H9 (cell line): ENCODE data around the gene SUMO4. TPM values are rescaled to one million over a fixed set of nuclear protein-coding genes. Genes with fewer than 3 reads are reported as not detected.

ENCODE experiments used
- DNase-seq: peaks from one replicate; pipeline ENCODE4 v3.0.0-alpha.2; 2017
- H2AFZ ChIP-seq: one replicate; pipeline ENCODE4 v1.6.1; 2013; ENCODE audit warnings: mild to moderate bottlenecking, low read length, control low read depth, moderate library complexity
- H2AK5ac ChIP-seq: 2 replicates; pipeline ENCODE4 v1.6.1; 2013; ENCODE audit warnings: low read length, control low read depth, mixed read lengths; ENCODE audit not compliant: insufficient read length
- H2BK120ac ChIP-seq: one replicate; pipeline ENCODE4 v1.6.1; 2013; ENCODE audit warnings: low read depth, mild to moderate bottlenecking, low read length, control low read depth, inconsistent platforms; ENCODE audit not compliant: poor library complexity, severe bottlenecking
- H2BK12ac ChIP-seq: 2 replicates; pipeline ENCODE4 v1.6.1; 2013; ENCODE audit warnings: low read length, control low read depth, mixed read lengths, low read depth; ENCODE audit not compliant: insufficient read length
- H2BK15ac ChIP-seq: 2 replicates; pipeline ENCODE4 v1.6.1; 2013; ENCODE audit warnings: low read depth, low read length, control low read depth
- H2BK20ac ChIP-seq: one replicate; pipeline ENCODE4 v1.6.1; 2013; ENCODE audit warnings: low read depth, mild to moderate bottlenecking, low read length, control low read depth, inconsistent platforms; ENCODE audit not compliant: poor library complexity, severe bottlenecking
- H2BK5ac ChIP-seq: 2 replicates; pipeline ENCODE4 v1.6.1; 2013; ENCODE audit warnings: low read length, control low read depth, mixed read lengths; ENCODE audit not compliant: insufficient read length
- H3K14ac ChIP-seq: 2 replicates; pipeline ENCODE4 v1.6.1; 2013; ENCODE audit warnings: low read length, control low read depth; ENCODE audit not compliant: insufficient read depth
- H3K18ac ChIP-seq: 2 replicates; pipeline ENCODE4 v1.6.1; 2013; ENCODE audit warnings: low read depth, mild to moderate bottlenecking, mixed read lengths, low read length, control low read depth; ENCODE audit not compliant: insufficient read length
- H3K23ac ChIP-seq: 2 replicates; pipeline ENCODE4 v1.6.1; 2013; ENCODE audit warnings: low read length, control low read depth, mixed read lengths, low read depth; ENCODE audit not compliant: insufficient read length
- H3K23me2 ChIP-seq: 2 replicates; pipeline ENCODE4 v1.6.1; 2013; ENCODE audit warnings: low read depth, mild to moderate bottlenecking, mixed read lengths, low read length, control low read depth; ENCODE audit not compliant: insufficient read length, poor library complexity, severe bottlenecking
- H3K27ac ChIP-seq: 2 replicates; pipeline ENCODE4 v1.5.1; 2013; ENCODE audit warnings: low read length, control low read depth, mixed read lengths, low read depth; ENCODE audit not compliant: insufficient read length
- H3K27me3 ChIP-seq: 2 replicates; pipeline ENCODE4 v1.6.1; 2013; ENCODE audit warnings: low read length, control low read depth, inconsistent platforms; ENCODE audit not compliant: insufficient read depth
- H3K4ac ChIP-seq: 2 replicates; pipeline ENCODE4 v1.6.1; 2013; ENCODE audit warnings: low read depth, mild to moderate bottlenecking, control low read depth, inconsistent platforms, low read length, moderate library complexity
- H3K4me1 ChIP-seq: 2 replicates; pipeline ENCODE4 v1.6.1; 2013; ENCODE audit warnings: low read length, control low read depth, inconsistent platforms; ENCODE audit not compliant: insufficient read depth
- H3K4me2 ChIP-seq: 2 replicates; pipeline ENCODE4 v1.6.1; 2013; ENCODE audit warnings: low read length, control low read depth, mixed read lengths; ENCODE audit not compliant: insufficient read length, insufficient read depth
- H3K56ac ChIP-seq: 2 replicates; pipeline ENCODE4 v1.6.1; 2013; ENCODE audit warnings: low read depth, mild to moderate bottlenecking, mixed read lengths, low read length, control low read depth; ENCODE audit not compliant: insufficient read length
- H3K79me1 ChIP-seq: 2 replicates; pipeline ENCODE4 v1.6.1; 2013; ENCODE audit warnings: low read depth, mild to moderate bottlenecking, moderate library complexity, low read length, control low read depth, inconsistent platforms; ENCODE audit not compliant: insufficient read depth, poor library complexity, severe bottlenecking
- H3K79me2 ChIP-seq: 2 replicates; pipeline ENCODE4 v1.6.1; 2013; ENCODE audit warnings: low read length, control low read depth, inconsistent platforms; ENCODE audit not compliant: insufficient read depth
- H3K9ac ChIP-seq: 2 replicates; pipeline ENCODE4 v1.6.1; 2013; ENCODE audit warnings: low read length, control low read depth, mixed read lengths; ENCODE audit not compliant: insufficient read length; ENCODE audit errors: extremely low read depth
- H3K9me3 ChIP-seq: one replicate; pipeline ENCODE4 v1.6.1; 2013; ENCODE audit warnings: low read depth, low read length, inconsistent platforms; ENCODE audit not compliant: control insufficient read depth
- H3T11ph ChIP-seq: one replicate; pipeline ENCODE4 v1.6.1; 2013; ENCODE audit warnings: mild to moderate bottlenecking, low read length, control low read depth, inconsistent platforms
- H4K20me1 ChIP-seq: one replicate; pipeline ENCODE4 v1.6.1; 2013; ENCODE audit not compliant: control insufficient read depth, insufficient read length, insufficient read depth
- H4K5ac ChIP-seq: 2 replicates; pipeline ENCODE4 v1.6.1; 2013; ENCODE audit warnings: low read depth, mild to moderate bottlenecking, mixed read lengths, low read length, control low read depth; ENCODE audit not compliant: insufficient read length
- H4K8ac ChIP-seq: replicated peaks from 2 replicates; pipeline ENCODE4 v1.6.1; 2013; ENCODE audit warnings: low read length, control low read depth, mixed read lengths, low read depth; ENCODE audit not compliant: insufficient read length
- H4K91ac ChIP-seq: 2 replicates; pipeline ENCODE4 v1.6.1; 2013; ENCODE audit warnings: low read depth, mild to moderate bottlenecking, moderate library complexity, mixed read lengths, low read length, control low read depth; ENCODE audit not compliant: insufficient read length
- H3K27ac Mint-ChIP-seq, 3 experiments: 2 replicates in 2 of 3; 3 replicates in 1 of 3; pipeline ENCODE4 v1.8.0; 2020 to 2021; ENCODE audit warnings: mixed read lengths in 3 of 3, mild to moderate bottlenecking in 1 of 3, moderate library complexity in 1 of 3
- H3K27me3 Mint-ChIP-seq: 2 replicates; pipeline ENCODE4 v1.8.0; 2021; ENCODE audit warnings: low read depth, mild to moderate bottlenecking, moderate library complexity, mixed read lengths
- H3K36me3 Mint-ChIP-seq, 3 experiments: 2 replicates in 2 of 3; 3 replicates in 1 of 3; pipeline ENCODE4 v1.8.0; 2020 to 2021; ENCODE audit warnings: low read depth in 3 of 3, mixed read lengths in 3 of 3; ENCODE audit not compliant: insufficient read depth in 1 of 3
- H3K4me1 Mint-ChIP-seq, 2 experiments: 2 replicates each; pipeline ENCODE4 v1.8.0; 2020; ENCODE audit warnings: mixed read lengths in 2 of 2
- H3K4me3 Mint-ChIP-seq, 2 experiments: 2 replicates in 1 of 2; 3 replicates in 1 of 2; pipeline ENCODE4 v1.8.0; 2020 to 2021; ENCODE audit warnings: mild to moderate bottlenecking in 2 of 2, mixed read lengths in 2 of 2, moderate library complexity in 1 of 2
- H3K9me3 Mint-ChIP-seq, 2 experiments: 2 replicates in 1 of 2; 3 replicates in 1 of 2; pipeline ENCODE4 v1.8.0; 2020; ENCODE audit warnings: mild to moderate bottlenecking in 2 of 2, mixed read lengths in 2 of 2, moderate library complexity in 1 of 2
- WGBS: extraction: QIAGEN DNeasy Blood & Tissue Kit; methylation state at CpG from one replicate; pipeline ENCODE4 v1.1.7; 2013; ENCODE audit warnings: missing lambda C conversion rate, low lambda C conversion rate, mixed read lengths; ENCODE audit not compliant: insufficient read length; ENCODE audit errors: extremely low coverage; 5-methylcytosine and 5-hydroxymethylcytosine counted together
- total RNA-seq: library from RNA; stranded (reverse); gene quantifications from 2 replicates; pipeline ENCODE4 v1.2.1, GENCODE V29; 2021
- TF ChIP-seq, protein P1 (sequence below): fragments of 200-600 bp; sonication (generic); conservative IDR thresholded peaks from 3 replicates; pipeline ENCODE4 v1.8.0; 2021; ENCODE audit warnings: antibody characterized with exemption, mild to moderate bottlenecking

Gene SUMO4
- total RNA-seq, 1 experiment from 2014 or later = 1.5 TPM

- H3K4me1 ChIP-seq = no peaks in the 10 kb centered on the region
- peaks cover 18% of the 10 kb centered on the region; the same call in 1 of the 2 replicates for H3K27me3 ChIP-seq
- H4K20me1 ChIP-seq = no peaks in the 10 kb centered on the region
- H3K56ac ChIP-seq = no peak overlapping the region
- peaks cover 6% of the 10 kb centered on the region for H3K23me2 ChIP-seq
- no CpG with 5 or more reads among the region's 14 CpGs for WGBS
- no peak overlapping the region; the same call in 1 of the 2 replicates for H3K14ac ChIP-seq
- H3K4me3 Mint-ChIP-seq = peak overlapping the region; percentile 60 to 75
- no peak overlapping the region for H3K9ac ChIP-seq
- DNase-seq = no peak
- H4K5ac ChIP-seq = no peak overlapping the region
- no peak overlapping the region for H3K4ac ChIP-seq
- no peak overlapping the region for H2BK20ac ChIP-seq
- H2BK120ac ChIP-seq = no peak overlapping the region
- no peaks in the 10 kb centered on the region for H3K9me3 Mint-ChIP-seq
- no peak overlapping the region for H2BK5ac ChIP-seq
- H3K9me3 ChIP-seq = no peaks in the 10 kb centered on the region
- no peak overlapping the region for H4K91ac ChIP-seq
- no peak overlapping the region for H2BK12ac ChIP-seq
- H3K79me1 ChIP-seq = no peaks in the 10 kb centered on the region
- H3K79me2 ChIP-seq = no peaks in the 10 kb centered on the region
- no peak overlapping the region for H3K18ac ChIP-seq
- no peak overlapping the region for H4K8ac ChIP-seq
- no peak overlapping the region for H2AFZ ChIP-seq
- H3K27me3 Mint-ChIP-seq = peaks cover 54% of the 10 kb centered on the region
- H3K27ac ChIP-seq = no peak overlapping the region
- H3K27ac Mint-ChIP-seq = no peak overlapping the region
- H3K23ac ChIP-seq = no peak overlapping the region
- no peaks in the 10 kb centered on the region for H3K36me3 Mint-ChIP-seq
- no peak overlapping the region for H2AK5ac ChIP-seq
- no peak overlapping the region for H3T11ph ChIP-seq
- H3K4me1 Mint-ChIP-seq = 0 out of 4 replicates have a peak, but pooled peaks cover 0 to 2% of the 10 kb centered on the region in 2 experiments
- peak overlapping the region; percentile 26 for H3K4me2 ChIP-seq
- H2BK15ac ChIP-seq = no peak overlapping the region
- TF ChIP-seq, protein P1, sequence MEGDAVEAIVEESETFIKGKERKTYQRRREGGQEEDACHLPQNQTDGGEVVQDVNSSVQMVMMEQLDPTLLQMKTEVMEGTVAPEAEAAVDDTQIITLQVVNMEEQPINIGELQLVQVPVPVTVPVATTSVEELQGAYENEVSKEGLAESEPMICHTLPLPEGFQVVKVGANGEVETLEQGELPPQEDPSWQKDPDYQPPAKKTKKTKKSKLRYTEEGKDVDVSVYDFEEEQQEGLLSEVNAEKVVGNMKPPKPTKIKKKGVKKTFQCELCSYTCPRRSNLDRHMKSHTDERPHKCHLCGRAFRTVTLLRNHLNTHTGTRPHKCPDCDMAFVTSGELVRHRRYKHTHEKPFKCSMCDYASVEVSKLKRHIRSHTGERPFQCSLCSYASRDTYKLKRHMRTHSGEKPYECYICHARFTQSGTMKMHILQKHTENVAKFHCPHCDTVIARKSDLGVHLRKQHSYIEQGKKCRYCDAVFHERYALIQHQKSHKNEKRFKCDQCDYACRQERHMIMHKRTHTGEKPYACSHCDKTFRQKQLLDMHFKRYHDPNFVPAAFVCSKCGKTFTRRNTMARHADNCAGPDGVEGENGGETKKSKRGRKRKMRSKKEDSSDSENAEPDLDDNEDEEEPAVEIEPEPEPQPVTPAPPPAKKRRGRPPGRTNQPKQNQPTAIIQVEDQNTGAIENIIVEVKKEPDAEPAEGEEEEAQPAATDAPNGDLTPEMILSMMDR = no peak
Observed at GRCh38 chr6:149449831-149450678, 50.0 kb downstream of the SUMO4 start.

Other genes with a start within 250 kb of the SUMO4 start
- gene TAB2, start 82.5 kb upstream of the SUMO4 start, total RNA-seq = 55.7 and 56.2 TPM in 2 replicates
- 0.07 and 0.15 TPM in 2 replicates for gene ZC3H12D, start 84.8 kb downstream of the SUMO4 start, total RNA-seq
- gene PPIL4, start 145.8 kb downstream of the SUMO4 start, total RNA-seq = 36.9 and 38.0 TPM in 2 replicates
- gene GINM1, start 166.1 kb downstream of the SUMO4 start, total RNA-seq = 22.7 and 24.5 TPM in 2 replicates
- gene KATNA1, start 248.5 kb downstream of the SUMO4 start, total RNA-seq = 18.3 and 19.8 TPM in 2 replicates